GM21526 (cell line): ENCODE measurements around the gene AFP.

Source experiments
- ATAC-seq: cut with Tn5 transposase; IDR thresholded peaks from one replicate; pipeline ENCODE4 v1.9.1; 2021; ENCODE audit warnings: moderate library complexity; ENCODE audit not compliant: unreplicated experiment, low FRiP score

Gene AFP

GRCh38 chr4:73454920-73455319 is 18.9 kb downstream of the AFP start:
- ATAC-seq: no peak

- no peak for ATAC-seq
These were observed 20.4 kb downstream of the AFP start for GRCh38 chr4:73456177-73457022.

GRCh38 chr4:73458184-73459047 is 22.4 kb downstream of the AFP start:
- ATAC-seq: no peak

GRCh38 chr4:73459048-73459421 is 23.0 kb downstream of the AFP start:
- no peak for ATAC-seq

GRCh38 chr4:73460913-73461522 is 25.0 kb downstream of the AFP start:
- no peak for ATAC-seq

GRCh38 chr4:73468170-73468569 is 32.1 kb downstream of the AFP start:
- no peak for ATAC-seq

- ATAC-seq: no peak
These were observed 34.7 kb downstream of the AFP start for GRCh38 chr4:73470728-73471127.

GRCh38 chr4:73477176-73477575 is 41.2 kb downstream of the AFP start:
- ATAC-seq: no peak

- no peak for ATAC-seq
These were observed 43.3 kb downstream of the AFP start for GRCh38 chr4:73479323-73479722.

- no peak for ATAC-seq
These were observed 45.3 kb downstream of the AFP start, which contains the start of gene AFM for GRCh38 chr4:73481358-73481757. Gene AFM (plus strand): TSS chr4:73481745. CDS start chr4:73481776, 31 bp downstream.

- no peak for ATAC-seq
These were observed 49.1 kb downstream of the AFP start for GRCh38 chr4:73485085-73485484.

- ATAC-seq: no peak
These were observed 49.6 kb downstream of the AFP start for GRCh38 chr4:73485596-73485995.

- ATAC-seq: no peak
These were observed 50.5 kb downstream of the AFP start for GRCh38 chr4:73486497-73486896.

- ATAC-seq: no peak
These were observed 51.2 kb downstream of the AFP start for GRCh38 chr4:73487233-73487632.

GRCh38 chr4:73499996-73500765 is 64.2 kb downstream of the AFP start:
- no peak for ATAC-seq

- no peak for ATAC-seq
These were observed 65.7 kb downstream of the AFP start for GRCh38 chr4:73501664-73502265.

GRCh38 chr4:73505567-73505966 is 69.5 kb downstream of the AFP start:
- ATAC-seq: no peak
